ENCODE results near the gene IFNK.
A peak's percentile ranks its signal among the peaks of the same experiment; 100 is the strongest.

IFNK gene

GRCh38 chr9:27538647-27539046 lies 14.6 kb downstream of the IFNK start:
- Mint-ChIP-seq H3K4me3 (no peak overlapping the region), H3K27ac (no peak overlapping the region)

GRCh38 chr9:27539479-27540441 lies 15.7 kb downstream of the IFNK start:
- Mint-ChIP-seq H3K27ac (no peak overlapping the region), H3K9me3 (no peaks in the 10 kb centered on the region), H3K4me1 (peaks cover 7% of the 10 kb centered on the region in 2 donors), H3K27me3 (no peaks in the 10 kb centered on the region), H3K4me3 (no peak overlapping the region), H3K36me3 (peaks cover 11 to 15% of the 10 kb centered on the region in 2 donors)
- peak in 1 of 2 donors; percentile 41 for ATAC-seq (replicated peaks)
- DNase-seq = no peak

More at GRCh38 chr9:27538647-27539046, 14.6 kb downstream of the IFNK start:
- H3K27me3 Mint-ChIP-seq = no peaks in the 10 kb centered on the region
- H3K4me1 Mint-ChIP-seq = peaks cover 15 to 18% of the 10 kb centered on the region in 2 donors
- peaks cover 10 to 12% of the 10 kb centered on the region in 2 donors for H3K36me3 Mint-ChIP-seq
- no peak for ATAC-seq (replicated peaks)
- DNase-seq = no peak
- H3K9me3 Mint-ChIP-seq = peaks cover 0 to 1% of the 10 kb centered on the region in 2 donors

GRCh38 chr9:27540502-27540901 lies 16.4 kb downstream of the IFNK start:
- Mint-ChIP-seq H3K9me3 (no peaks in the 10 kb centered on the region), H3K36me3 (peaks cover 11 to 14% of the 10 kb centered on the region in 2 donors)

GRCh38 chr9:27541740-27542139 lies 17.6 kb downstream of the IFNK start:
- DNase-seq (no peak), ATAC-seq (replicated peaks) (no peak)
- no peaks in the 10 kb centered on the region for H3K27me3 Mint-ChIP-seq
- no peaks in the 10 kb centered on the region for H3K9me3 Mint-ChIP-seq
- peaks cover 4 to 5% of the 10 kb centered on the region in 2 donors for H3K4me1 Mint-ChIP-seq
- no peak overlapping the region for H3K27ac Mint-ChIP-seq
- H3K36me3 Mint-ChIP-seq = peaks cover 11 to 16% of the 10 kb centered on the region in 2 donors
- H3K4me3 Mint-ChIP-seq = no peak overlapping the region

More at GRCh38 chr9:27540502-27540901, 16.4 kb downstream of the IFNK start:
- Mint-ChIP-seq H3K27me3 (no peaks in the 10 kb centered on the region), H3K4me3 (no peak overlapping the region), H3K4me1 (peaks cover 4 to 5% of the 10 kb centered on the region in 2 donors), H3K27ac (no peak overlapping the region)
- no peak for DNase-seq
- ATAC-seq (replicated peaks) = no peak

- DNase-seq (no peak), ATAC-seq (replicated peaks) (no peak)
- H3K4me1 Mint-ChIP-seq = peaks cover 2 to 4% of the 10 kb centered on the region in 2 donors
- peaks cover 11 to 16% of the 10 kb centered on the region in 2 donors for H3K36me3 Mint-ChIP-seq
- no peaks in the 10 kb centered on the region for H3K9me3 Mint-ChIP-seq
- no peak overlapping the region for H3K27ac Mint-ChIP-seq
- H3K27me3 Mint-ChIP-seq = no peaks in the 10 kb centered on the region
- H3K4me3 Mint-ChIP-seq = no peak overlapping the region
Observed at GRCh38 chr9:27542508-27542907, 18.4 kb downstream of the IFNK start.

- peaks cover 11 to 16% of the 10 kb centered on the region in 2 donors for H3K36me3 Mint-ChIP-seq
- no peak overlapping the region for H3K4me3 Mint-ChIP-seq
- no peak for ATAC-seq (replicated peaks)
- no peak overlapping the region for H3K27ac Mint-ChIP-seq
- no peaks in the 10 kb centered on the region for H3K27me3 Mint-ChIP-seq
- no peaks in the 10 kb centered on the region for H3K4me1 Mint-ChIP-seq
- H3K9me3 Mint-ChIP-seq = no peaks in the 10 kb centered on the region
- DNase-seq = no peak
Observed at GRCh38 chr9:27545471-27545870, 21.4 kb downstream of the IFNK start.

- peaks cover 12 to 25% of the 10 kb centered on the region in 2 donors for H3K36me3 Mint-ChIP-seq
- H3K4me1 Mint-ChIP-seq = no peaks in the 10 kb centered on the region
- no peaks in the 10 kb centered on the region for H3K9me3 Mint-ChIP-seq
- ATAC-seq (replicated peaks) (peak; percentile 56 to 58), DNase-seq (no peak)
- no peak overlapping the region for H3K4me3 Mint-ChIP-seq
- no peaks in the 10 kb centered on the region for H3K27me3 Mint-ChIP-seq
- H3K27ac Mint-ChIP-seq = no peak overlapping the region
Observed at GRCh38 chr9:27548055-27548741, 24.1 kb downstream of the IFNK start.

GRCh38 chr9:27549196-27549755 lies 25.2 kb downstream of the IFNK start:
- no peak overlapping the region for H3K27ac Mint-ChIP-seq
- no peaks in the 10 kb centered on the region for H3K27me3 Mint-ChIP-seq
- no peaks in the 10 kb centered on the region for H3K4me1 Mint-ChIP-seq
- H3K4me3 Mint-ChIP-seq = no peak overlapping the region
- DNase-seq (no peak), ATAC-seq (replicated peaks) (no peak)
- no peaks in the 10 kb centered on the region for H3K9me3 Mint-ChIP-seq
- H3K36me3 Mint-ChIP-seq = peaks cover 18 to 31% of the 10 kb centered on the region in 2 donors

- no peak overlapping the region for H3K4me3 Mint-ChIP-seq
- no peaks in the 10 kb centered on the region for H3K27me3 Mint-ChIP-seq
- no peaks in the 10 kb centered on the region for H3K4me1 Mint-ChIP-seq
- ATAC-seq (replicated peaks) = no peak
- no peak overlapping the region for H3K27ac Mint-ChIP-seq
- DNase-seq = no peak
- H3K36me3 Mint-ChIP-seq = peaks cover 22 to 23% of the 10 kb centered on the region in 2 donors
- H3K9me3 Mint-ChIP-seq = no peaks in the 10 kb centered on the region
Observed at GRCh38 chr9:27554712-27555111, 30.6 kb downstream of the IFNK start.

GRCh38 chr9:27556470-27556869 lies 32.4 kb downstream of the IFNK start:
- H3K27ac Mint-ChIP-seq = no peak overlapping the region
- DNase-seq (no peak), ATAC-seq (replicated peaks) (no peak)
- H3K27me3 Mint-ChIP-seq = no peaks in the 10 kb centered on the region
- H3K9me3 Mint-ChIP-seq = no peaks in the 10 kb centered on the region
- H3K4me1 Mint-ChIP-seq = peaks cover 0 to 1% of the 10 kb centered on the region in 2 donors
- peaks cover 17 to 21% of the 10 kb centered on the region in 2 donors for H3K36me3 Mint-ChIP-seq
- no peak overlapping the region for H3K4me3 Mint-ChIP-seq

GRCh38 chr9:27558307-27558706 lies 34.2 kb downstream of the IFNK start:
- ATAC-seq (replicated peaks) = no peak
- no peak for DNase-seq
- H3K4me1 Mint-ChIP-seq = peaks cover 2 to 6% of the 10 kb centered on the region in 2 donors
- H3K9me3 Mint-ChIP-seq = no peaks in the 10 kb centered on the region
- peaks cover 15 to 21% of the 10 kb centered on the region in 2 donors for H3K36me3 Mint-ChIP-seq
- H3K27me3 Mint-ChIP-seq = no peaks in the 10 kb centered on the region
- no peak overlapping the region for H3K27ac Mint-ChIP-seq
- H3K4me3 Mint-ChIP-seq = no peak overlapping the region

- no peak for ATAC-seq (replicated peaks)
- peaks cover 4 to 11% of the 10 kb centered on the region in 2 donors for H3K36me3 Mint-ChIP-seq
- H3K4me1 Mint-ChIP-seq = peaks cover 2 to 17% of the 10 kb centered on the region in 2 donors
- H3K4me3 Mint-ChIP-seq = no peak overlapping the region
- no peaks in the 10 kb centered on the region for H3K9me3 Mint-ChIP-seq
- DNase-seq = no peak
- H3K27ac Mint-ChIP-seq = no peak overlapping the region
- no peaks in the 10 kb centered on the region for H3K27me3 Mint-ChIP-seq
Observed at GRCh38 chr9:27560457-27560856, 36.4 kb downstream of the IFNK start.

GRCh38 chr9:27561685-27562084 lies 37.6 kb downstream of the IFNK start:
- H3K9me3 Mint-ChIP-seq = no peaks in the 10 kb centered on the region
- H3K36me3 Mint-ChIP-seq = peaks cover 6 to 10% of the 10 kb centered on the region in 2 donors
- no peak overlapping the region for H3K27ac Mint-ChIP-seq
- no peaks in the 10 kb centered on the region for H3K27me3 Mint-ChIP-seq
- no peak overlapping the region for H3K4me3 Mint-ChIP-seq
- peak; percentile 42 to 57 for ATAC-seq (replicated peaks)
- no peak for DNase-seq
- H3K4me1 Mint-ChIP-seq = peaks cover 2 to 17% of the 10 kb centered on the region in 2 donors

GRCh38 chr9:27563738-27564430 lies 39.8 kb downstream of the IFNK start:
- Mint-ChIP-seq H3K27me3 (no peaks in the 10 kb centered on the region), H3K27ac (no peak overlapping the region), H3K9me3 (no peaks in the 10 kb centered on the region), H3K4me3 (no peak overlapping the region), H3K4me1 (peaks cover 2 to 17% of the 10 kb centered on the region in 2 donors), H3K36me3 (peaks cover 8 to 10% of the 10 kb centered on the region in 2 donors)
- DNase-seq = no peak
- ATAC-seq (replicated peaks) = peak; percentile 21 to 43
